Measurements from ENCODE around the gene CDH23. TPM values are rescaled to one million over a fixed set of nuclear protein-coding genes. Genes with fewer than 3 reads are reported as not detected.

The CDH23 gene
- polyA plus RNA-seq, 4 donors = 0.60 to 2.9 (median 1.5) TPM

DNA sequence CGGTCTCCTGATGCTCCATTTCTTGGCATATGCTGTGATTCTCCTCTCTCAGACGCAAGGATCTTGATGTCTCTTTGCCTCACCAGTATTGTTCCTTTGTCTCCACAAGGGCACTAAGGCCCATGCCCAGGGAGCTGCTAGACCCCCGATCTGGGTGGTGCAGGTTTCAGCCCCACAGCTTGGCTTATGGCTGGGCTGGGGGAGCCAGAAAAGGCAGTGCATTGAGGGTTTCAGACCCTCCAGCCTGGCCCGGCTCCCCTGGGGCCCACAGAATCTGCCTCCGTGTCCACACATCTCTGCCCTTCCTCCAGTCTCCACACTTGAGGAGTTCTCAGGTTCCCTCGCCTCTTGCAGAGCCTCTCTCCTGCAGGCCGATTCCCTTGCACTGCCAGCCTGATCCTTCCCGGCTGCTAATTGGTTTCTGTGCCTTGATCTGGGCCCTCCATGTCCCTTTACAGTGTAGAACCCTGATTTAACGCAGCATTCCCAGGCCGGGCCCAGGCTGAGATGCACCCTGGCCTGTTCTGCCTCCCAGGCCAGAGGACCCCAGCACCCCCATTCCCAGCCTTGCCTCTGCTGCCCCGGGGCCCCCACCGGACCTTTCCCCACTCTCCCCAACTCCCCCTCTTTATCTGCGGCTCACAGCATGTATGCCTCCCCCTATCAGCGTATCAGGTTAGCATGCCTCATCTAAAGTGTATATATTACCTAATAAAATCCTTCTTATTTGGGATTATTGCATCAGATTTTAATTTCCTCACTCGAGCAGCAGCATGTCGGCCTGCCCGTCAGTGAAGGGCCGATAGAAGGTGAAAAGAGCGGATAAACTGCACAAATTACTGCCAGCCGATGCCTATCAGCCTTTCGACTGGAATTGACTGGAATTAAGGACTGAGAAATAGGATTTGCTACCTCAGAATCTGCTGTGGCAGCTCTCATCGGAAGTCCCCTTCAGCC lies 177.1 kb downstream of the CDH23 start:
- DNase-seq (ENCODE audit: low read depth in 4 of 4, low spot score in 3 of 4) = no peak

DNA sequence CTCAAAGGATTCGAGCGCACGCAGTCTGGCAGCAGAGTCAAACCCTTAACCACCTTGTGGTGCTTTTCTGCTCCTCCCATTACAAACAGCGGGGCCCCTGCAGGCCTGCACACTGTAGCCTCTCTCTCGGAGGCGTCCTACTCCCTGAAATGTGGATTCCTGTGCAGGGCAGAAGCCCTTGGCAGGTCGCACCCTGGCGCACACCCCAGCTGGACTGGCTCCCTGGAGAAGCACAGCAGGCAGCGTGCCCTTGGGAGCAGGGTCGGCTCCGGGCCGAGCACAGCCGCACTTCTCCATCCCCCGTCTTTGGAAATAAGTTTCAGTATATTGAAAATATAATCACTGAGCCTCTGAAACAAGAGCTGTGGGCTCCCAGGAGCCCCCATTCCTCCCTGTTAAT lies 178.7 kb downstream of the CDH23 start:
- DNase-seq (ENCODE audit: low read depth in 4 of 4, low spot score in 3 of 4) = no peak

DNA sequence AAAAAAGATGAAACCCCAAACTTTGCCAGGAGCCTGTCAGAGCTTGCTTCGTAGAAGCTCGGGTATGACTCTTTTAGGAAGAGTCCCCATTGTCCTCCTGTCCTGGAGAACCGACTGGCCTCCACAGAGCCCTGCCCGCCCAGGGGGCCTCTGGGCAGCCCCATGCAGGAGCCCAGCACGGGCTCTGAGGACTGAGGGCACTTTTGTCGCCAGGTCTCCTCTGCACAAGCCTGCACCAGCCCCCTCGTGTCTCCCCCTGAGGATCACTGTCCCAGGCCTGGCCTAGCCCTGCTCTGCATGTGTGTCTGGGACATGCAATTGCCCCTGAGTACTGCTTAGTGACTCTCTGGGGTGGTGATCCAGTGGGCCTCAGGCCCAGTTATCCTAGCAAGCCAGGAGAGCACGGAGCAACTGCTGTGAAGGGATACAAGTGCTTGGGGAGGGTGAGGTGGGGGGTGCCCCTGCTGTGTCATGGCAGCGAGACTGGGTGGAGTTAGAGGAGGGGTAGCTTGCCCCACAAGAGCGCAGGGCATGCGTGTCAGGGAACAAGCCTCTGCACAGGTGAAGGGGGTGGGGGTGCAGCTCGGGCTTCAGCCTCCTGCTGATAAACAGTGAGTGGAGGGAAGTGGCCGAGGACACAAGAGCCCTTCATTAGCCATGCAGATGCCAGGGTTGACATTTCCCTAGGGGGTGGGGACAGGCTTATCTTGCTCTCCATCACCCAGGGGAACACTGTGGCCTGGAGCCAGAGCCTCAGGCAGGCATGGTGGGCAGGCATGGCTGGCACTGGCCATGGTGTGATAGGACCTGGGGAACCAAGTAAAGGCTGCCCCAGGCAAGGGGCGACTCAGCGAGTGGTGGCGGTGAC lies 179.4 kb downstream of the CDH23 start:
- no peak for DNase-seq (ENCODE audit: low read depth in 4 of 4, low spot score in 3 of 4)

DNA sequence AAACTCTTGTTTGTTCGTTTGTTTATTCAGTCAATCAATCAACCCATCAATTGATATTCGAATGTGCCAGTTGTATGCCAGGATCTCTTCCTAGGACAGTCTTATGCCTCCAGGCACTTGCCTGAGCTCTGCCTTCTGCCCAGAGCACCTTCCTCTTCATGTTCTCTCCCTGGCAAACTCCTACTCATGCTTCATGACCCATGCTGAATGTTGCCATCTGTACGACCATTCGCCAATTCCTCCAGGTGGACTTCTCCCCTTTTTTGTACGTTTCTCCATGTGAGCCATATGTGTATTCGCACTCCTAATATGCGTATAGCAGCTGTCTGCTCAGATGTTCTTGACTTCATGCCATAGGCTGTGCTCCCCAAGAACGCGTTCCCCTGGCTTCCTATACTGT lies 180.1 kb downstream of the CDH23 start:
- no peak for DNase-seq (ENCODE audit: low read depth in 4 of 4, low spot score in 3 of 4)

DNA sequence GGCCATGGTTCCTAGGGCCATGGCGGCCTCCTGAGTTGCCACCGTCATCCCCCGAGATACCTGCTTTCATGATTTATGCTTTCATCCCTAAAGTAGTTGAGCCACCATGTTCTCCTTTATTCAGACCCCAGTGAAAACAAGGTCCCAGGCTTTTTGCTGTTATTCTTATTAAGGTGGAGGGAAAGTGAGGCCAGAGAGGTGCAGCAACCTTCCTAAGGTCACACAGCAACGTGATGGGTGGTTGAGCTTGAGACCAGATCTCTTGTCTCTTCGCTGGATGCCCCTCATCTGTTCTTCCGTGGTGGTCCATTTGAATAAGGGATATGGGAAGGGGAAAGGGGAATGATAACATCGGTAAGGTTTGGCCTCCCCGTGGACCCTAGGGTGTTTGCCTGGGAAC lies 180.6 kb downstream of the CDH23 start:
- DNase-seq (ENCODE audit: low read depth in 4 of 4, low spot score in 3 of 4) = no peak

DNA sequence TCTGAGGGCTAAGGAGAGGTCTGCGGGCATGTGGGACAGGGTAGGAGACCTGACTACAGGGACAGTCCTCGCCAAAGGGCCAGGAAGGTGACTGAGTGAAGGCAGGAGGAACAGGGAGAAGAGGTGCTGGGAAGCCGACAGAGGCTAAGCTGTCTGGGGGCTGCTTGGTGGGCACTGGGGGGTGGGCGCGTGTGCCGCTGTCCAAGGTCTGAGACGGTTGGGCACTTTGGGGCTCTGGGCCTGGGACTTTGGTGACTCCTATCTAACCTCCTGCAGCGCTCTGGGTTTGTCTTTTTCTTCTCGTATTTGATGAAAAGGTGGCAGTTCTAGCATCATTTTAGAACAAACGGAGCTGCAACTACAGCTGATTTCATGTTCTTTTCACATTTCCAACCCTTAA lies 181.3 kb downstream of the CDH23 start:
- DNase-seq (ENCODE audit: low read depth in 4 of 4, low spot score in 3 of 4) = no peak

DNA sequence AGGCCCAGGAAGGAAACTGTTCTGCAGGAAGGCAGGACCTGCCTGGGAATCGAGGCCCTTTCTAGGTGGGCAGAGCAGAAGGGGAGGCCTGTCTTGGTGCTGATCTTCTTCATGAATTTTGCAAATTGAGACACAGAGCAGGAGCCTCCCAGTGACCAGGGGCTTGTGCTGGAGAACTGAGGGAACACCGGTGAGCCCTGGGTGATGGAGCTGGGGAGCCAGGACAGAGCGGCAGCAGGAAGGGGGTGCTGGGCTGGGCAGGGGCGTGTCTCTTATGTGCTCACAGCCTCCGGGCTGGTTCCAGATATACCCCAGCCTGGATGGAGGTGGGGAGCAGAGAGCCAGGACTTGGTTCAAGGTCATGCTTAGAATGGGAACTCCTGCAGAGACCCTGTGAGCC lies 182.9 kb downstream of the CDH23 start:
- no peak for DNase-seq (ENCODE audit: low read depth in 4 of 4, low spot score in 3 of 4)

DNA sequence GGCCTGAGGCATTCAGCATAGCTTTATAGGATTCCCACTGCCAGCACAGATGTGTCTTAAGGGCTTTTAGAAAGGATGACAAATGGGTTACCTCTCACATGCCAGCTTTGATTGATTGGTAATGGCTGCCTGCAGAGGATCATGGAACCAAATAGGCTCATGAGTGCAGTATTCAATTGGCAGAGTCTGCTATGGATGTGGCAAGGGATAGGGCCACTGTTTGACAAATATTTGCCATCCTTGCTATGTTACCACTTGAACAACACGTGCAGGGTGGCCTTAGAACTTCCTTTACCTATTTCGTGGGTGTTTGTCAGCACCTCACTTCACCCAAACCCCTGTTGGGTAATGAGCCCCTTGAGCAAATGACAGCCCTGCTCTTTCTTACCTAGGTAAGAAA lies 183.7 kb downstream of the CDH23 start:
- no peak for DNase-seq (ENCODE audit: low read depth in 4 of 4, low spot score in 3 of 4)

DNA sequence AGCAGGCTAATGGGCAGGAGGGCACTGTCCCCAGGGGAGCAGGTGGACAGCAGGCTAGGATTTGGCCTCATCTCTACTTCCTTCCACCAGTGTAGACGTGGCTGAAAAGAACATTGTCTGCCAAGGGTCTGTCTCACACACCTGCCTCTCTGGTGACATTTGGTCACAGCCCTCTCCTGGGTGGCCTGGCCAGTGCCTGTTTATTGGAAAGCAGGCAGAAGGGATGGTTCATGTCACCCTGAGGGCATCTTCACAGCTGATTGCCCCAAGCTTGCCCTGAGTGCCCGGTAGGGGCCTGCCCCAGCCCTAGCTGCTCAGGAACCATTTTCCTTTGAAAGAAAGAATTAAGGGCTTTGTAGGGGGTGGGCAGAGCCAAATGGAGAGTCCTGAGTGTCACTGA lies 184.2 kb downstream of the CDH23 start:
- no peak for DNase-seq (ENCODE audit: low read depth in 4 of 4, low spot score in 3 of 4)

DNA sequence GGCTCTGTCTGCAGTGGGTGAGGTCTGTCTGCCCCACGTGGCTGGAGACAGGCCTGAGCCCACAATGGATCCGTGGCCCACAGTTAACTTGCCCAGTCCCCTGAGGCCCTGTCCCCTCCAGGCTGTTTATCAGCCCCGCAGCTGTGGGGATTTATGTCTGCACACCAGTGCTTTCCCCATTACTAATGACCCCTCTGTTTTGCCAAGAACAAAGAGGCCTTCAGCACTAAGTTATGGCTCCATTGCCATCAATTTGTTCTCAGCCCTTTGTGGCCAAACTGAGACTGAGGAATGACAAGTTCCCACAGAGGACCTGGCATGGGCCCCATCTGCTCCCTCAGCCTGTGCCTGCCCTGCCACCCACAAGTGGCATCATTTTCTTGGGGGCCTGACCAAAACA lies 184.7 kb downstream of the CDH23 start:
- DNase-seq (ENCODE audit: low read depth in 4 of 4, low spot score in 3 of 4) = no peak

DNA sequence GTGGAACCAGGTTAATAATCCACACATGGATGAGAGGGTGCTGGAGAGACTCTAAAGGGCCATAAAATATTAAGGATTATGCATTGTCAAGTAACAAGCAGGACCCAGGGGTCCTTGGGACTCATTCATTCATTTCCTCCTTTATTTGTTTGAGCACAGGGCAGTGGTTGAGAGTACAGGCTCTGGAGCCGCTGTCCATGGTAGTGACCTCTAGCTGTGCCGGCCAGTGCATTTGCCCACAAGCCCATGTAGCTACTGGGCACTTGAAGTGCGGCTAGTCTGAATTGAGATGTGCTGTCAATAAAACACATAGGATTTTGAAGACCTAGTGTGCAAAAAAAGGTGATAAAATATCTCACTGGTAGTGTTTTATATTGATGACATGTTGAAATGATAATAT lies 185.3 kb downstream of the CDH23 start:
- peak in 1 of 4 donors; percentile 41 for DNase-seq (ENCODE audit: low read depth in 4 of 4, low spot score in 3 of 4)

DNA sequence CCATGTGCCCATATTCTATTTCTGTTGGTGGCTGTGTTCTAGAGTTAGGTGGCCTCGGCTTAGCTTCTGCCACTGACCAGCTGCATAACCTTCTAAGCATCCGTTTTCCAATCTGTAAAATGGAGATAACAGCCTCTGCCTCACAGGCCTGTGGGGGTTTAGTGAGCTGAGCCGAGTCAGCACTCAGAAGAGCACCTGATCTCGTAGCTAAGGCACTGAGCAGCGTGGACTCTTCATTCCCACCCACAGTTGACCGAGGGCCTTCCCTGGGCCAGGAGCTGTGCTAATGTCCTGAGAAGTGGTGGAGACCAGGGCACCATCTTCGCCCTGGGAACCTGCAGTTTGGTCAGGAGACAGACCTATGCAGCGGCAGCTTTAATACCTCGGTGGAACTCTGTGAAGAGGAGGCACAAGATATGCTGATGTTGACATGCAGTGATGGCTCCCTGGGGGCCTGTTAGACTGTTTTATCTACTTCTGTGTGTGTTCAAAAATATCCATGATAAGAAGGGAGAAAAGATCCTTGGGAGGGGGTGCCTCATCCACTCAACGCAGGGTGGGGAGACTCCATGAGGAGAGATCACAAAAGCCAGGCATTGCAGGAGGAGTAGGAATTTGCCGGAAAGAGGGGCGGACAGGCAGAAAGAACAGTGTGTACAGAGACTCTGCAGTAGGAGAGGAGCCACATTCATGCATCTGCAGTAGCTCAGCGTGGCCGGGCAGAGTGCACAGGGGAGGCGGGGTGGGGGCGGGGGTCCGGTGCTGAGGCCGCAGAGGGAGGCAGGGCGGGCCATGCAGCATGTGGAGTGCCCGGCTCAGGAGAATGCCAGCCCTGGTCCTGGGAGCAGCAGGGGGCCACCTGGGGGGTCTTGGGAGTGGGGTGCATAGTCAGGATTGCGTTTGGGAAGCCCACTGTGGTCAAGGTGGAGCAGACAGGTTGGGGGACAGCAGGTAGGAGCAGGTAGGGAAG lies 186.1 kb downstream of the CDH23 start:
- DNase-seq (ENCODE audit: low read depth in 4 of 4, low spot score in 3 of 4) = no peak

DNA sequence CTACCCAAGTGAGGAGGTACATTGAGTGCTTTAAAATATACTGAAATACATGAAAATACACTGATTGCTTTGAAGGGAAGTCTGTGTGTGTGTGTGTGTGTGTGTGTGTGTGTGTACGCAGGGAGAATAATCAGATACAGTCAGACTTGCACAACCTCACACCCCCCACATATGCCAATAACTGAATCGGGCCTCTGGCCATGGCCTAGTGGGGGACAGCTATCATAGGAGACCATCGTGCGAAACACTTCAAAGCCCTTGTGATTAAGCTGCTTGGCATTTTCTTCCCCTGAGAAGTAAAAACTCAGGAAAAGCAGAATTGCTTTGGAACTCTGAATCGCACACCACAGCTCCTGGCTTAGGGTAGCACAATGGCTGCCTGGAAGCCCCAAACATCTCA lies 187.7 kb downstream of the CDH23 start:
- no peak for DNase-seq (ENCODE audit: low read depth in 4 of 4, low spot score in 3 of 4)

DNA sequence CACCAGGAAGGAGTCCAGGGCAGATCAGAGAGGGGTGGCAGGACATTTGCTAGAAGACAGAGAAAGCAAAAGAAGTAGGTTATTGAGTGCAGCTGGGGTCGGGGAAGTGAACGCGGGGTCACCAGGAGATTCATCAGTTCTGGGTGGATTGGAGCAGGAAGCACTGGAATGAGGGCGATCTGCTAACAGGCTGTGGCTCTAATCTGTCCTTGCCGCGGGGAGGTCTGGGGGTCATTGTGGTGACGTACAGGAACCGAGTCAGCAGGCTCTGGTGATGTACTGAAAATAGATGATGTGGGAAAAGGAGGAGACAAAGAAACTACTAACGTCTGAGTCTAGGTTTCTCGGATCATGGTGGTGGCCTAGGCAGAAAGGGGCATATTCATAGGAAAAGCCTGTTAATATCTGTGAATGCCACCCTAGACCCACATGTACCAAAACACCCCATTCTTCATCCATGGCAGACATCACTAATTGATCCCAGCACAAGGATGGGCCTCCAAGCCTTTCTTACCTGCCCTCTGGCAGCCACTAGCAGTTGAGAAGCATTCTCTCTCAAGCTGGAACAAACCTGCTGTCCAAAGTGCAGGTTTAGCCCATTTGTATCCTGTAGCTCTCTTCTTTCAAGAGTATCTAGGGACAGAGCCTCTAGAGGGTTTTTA lies 188.3 kb downstream of the CDH23 start:
- no peak for DNase-seq (ENCODE audit: low read depth in 4 of 4, low spot score in 3 of 4)

DNA sequence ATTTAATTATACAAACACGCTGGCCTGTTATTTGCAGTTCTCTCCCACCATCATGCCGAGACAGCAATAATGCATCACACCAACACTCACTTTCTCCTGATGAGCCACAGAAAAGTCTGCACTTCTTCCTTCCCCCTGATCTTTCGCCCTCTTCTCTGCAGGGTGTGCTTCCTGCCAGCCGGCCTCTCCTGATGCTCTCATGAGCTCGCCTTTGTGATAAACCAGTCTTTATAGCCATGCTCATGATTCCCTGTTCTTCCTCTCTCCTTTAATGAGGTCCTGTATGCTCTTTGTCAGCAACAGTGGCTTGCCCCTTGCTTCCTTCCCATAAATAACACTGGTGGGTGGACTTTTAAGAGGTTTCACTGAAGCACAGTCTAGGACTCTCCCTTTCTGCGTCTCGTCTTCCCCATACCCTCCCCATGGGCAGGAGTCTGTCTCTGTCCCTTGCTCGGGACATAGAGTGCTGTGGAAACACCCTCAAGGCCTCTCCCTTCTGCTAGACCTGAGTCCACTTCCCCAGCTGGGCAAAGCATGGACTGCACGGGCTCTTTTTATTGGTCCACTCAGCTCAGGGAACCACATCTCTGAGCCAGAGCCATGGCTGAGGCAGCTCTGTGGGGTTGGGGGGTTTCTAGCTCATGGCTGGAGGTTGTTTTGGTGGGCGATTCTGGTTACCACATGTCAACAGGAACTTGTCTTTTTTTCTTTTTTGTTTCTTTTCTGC lies 189.0 kb downstream of the CDH23 start:
- DNase-seq (ENCODE audit: low read depth in 4 of 4, low spot score in 3 of 4) = no peak

DNA sequence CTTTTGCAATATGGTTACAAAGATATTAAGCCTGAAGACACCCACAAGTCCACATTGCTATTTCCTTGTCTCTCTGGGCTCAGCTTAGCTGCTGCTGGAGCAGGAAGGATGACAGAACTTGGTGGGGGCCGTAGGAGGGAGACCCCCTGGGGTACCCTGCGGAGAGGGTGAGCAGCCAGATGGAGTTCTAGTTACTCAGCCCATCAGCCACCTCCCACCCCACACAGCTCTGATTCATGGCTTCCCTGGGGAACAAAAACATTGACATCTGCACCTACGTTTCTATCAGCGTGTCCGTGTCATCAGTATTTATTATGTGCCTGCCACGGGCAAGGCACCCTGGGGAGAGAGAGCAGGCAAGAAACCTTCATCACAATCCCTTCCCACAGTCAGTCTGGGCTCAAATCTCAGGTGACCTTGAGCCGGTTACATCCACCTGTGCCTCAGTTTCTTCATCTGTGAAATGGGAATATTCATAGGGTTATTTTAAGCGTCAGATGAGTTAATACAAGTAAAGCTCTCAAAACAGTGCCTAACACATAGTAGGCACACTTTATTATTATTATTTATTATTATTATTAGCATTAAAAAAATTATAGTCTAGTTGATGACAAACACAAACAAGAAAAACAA lies 191.3 kb downstream of the CDH23 start:
- no peak for DNase-seq (ENCODE audit: low read depth in 4 of 4, low spot score in 3 of 4)

DNA sequence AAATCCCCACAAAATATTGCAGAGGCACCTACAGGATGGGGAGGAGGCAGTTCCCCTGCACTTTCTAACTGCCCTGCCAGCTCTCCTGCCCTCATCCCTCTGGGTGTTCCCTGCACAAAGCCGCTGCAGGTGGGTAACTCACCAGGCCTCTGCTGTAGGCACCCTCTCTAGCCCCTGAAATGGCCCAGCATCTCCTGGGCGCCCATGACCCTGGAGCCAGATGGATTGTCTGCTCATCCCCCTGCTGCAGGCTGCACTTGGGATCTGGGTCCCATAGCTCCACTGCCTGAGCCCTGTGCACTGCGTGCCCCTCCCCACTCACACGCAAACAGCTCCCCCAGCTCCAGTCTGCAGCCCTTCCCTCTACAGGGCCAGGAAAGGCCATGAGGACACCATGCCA lies 192.0 kb downstream of the CDH23 start:
- DNase-seq (ENCODE audit: low read depth in 4 of 4, low spot score in 3 of 4) = no peak

DNA sequence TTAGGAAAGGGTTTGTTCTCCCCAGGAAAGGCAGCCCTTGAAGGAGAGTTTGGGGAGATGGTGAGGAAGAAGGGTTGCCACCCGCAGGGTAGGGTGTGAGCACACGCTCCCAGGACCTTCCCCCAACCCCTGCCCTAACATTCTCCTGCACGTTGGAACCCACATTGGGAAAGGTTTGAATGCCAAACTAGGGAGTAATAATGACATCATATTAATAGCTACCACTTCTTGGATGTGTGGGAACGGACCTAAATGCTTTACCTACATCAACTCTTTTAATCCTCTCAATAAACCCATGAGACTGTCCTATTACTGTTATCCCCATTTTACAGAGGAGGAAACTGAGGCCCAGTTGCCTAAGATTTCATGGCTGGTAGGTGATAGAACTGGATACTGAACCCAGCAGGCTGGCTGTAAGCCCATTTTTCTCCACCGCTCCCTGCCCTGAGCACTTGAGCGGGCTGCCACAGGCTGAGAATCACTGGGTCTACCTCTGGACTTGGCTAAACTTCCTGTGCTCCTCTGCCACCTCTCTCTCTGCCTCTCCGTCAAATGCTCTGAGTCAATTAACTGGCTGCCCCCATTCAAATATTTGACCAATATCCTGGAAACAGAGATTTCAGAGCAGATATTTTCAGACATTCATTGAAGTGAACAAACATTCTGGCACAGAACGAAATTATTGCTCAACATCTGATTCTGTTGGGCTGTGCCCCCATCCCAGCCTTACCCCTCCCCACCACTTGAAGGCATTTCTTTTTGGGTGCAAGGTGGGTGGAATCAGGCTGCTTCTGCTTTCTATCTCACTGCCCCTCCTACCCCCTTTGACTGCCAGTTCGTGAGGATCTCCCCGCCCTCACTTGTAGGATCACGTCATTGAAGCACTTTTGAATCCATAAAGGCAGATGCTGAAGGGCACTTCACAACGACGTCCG lies 193.2 kb downstream of the CDH23 start:
- no peak for DNase-seq (ENCODE audit: low read depth in 4 of 4, low spot score in 3 of 4)
